Measurements from ENCODE around the gene C2CD4D. TPM values are rescaled to one million over a fixed set of nuclear protein-coding genes. Genes with fewer than 3 reads are reported as not detected.

Gene C2CD4D
- polyA plus RNA-seq, 1 donor (not counting 4 experiments of a cell fraction or from before 2014, with no cell fraction given), result 0.05 TPM

- Histone ChIP-seq H3K9ac (ENCODE audit: control insufficient read depth, extremely low read depth, insufficient read depth, low read length) (no peak overlapping the region), H3K36me3 (ENCODE audit: control insufficient read depth in 2 of 2, extremely low read depth in 1 of 2, insufficient read depth in 2 of 2, low read length in 2 of 2) (no peaks in the 10 kb centered on the region), H3K4me1 (ENCODE audit: control insufficient read depth, extremely low read depth, insufficient read depth, low read length) (peaks cover 17% of the 10 kb centered on the region), H3K4me2 (ENCODE audit: control insufficient read depth, extremely low read depth, insufficient read depth, low read depth, low read length) (no peak overlapping the region), H2AFZ (ENCODE audit: control insufficient read depth, low read length) (no peak overlapping the region), H3K27me3 (ENCODE audit: control insufficient read depth, extremely low read depth, insufficient read depth, low read length) (peaks cover 4% of the 10 kb centered on the region), H3K27ac (ENCODE audit: control insufficient read depth, insufficient read depth, low read length) (no peak overlapping the region), H4K20me1 (ENCODE audit: control insufficient read depth, extremely low read depth, insufficient read depth, low read length) (no peaks in the 10 kb centered on the region), H3K9me3 (ENCODE audit: control insufficient read depth, low read depth, low read length) (no peaks in the 10 kb centered on the region), H3K9me1 (ENCODE audit: control insufficient read depth, extremely low read depth, insufficient read depth, low read length) (no peaks in the 10 kb centered on the region), H3K79me2 (ENCODE audit: control insufficient read depth, insufficient read depth, low read length) (no peaks in the 10 kb centered on the region), H3K4me3 (ENCODE audit: control insufficient read depth in 2 of 3, extremely low read depth in 1 of 3, insufficient read depth in 2 of 3, low read depth in 1 of 3, low read length in 3 of 3) (no peak overlapping the region)
- dilution Hi-C loops (cut with MboI; ENCODE audit: extremely low pct_ligation_motif_present, low sequenced_read_pairs), result no loop called here
- FAIRE-seq (no peak), DNase-seq (ENCODE audit: low read depth, low spot score) (no peak)
- no peak for TF ChIP-seq CTCF (optimal IDR thresholded peaks at IDR 0.05 in 1 of 3, IDR thresholded peaks at IDR 0.05 in 1 of 3, conservative IDR thresholded peaks at IDR 0.05 in 1 of 3; ENCODE audit: extremely low read depth in 1 of 3, insufficient read depth in 2 of 3, low read length in 3 of 3)
- no peak for TF ChIP-seq EZH2 (IDR thresholded peaks at IDR 0.05; ENCODE audit: low read length)
Observed at GRCh38 chr1:151816548-151817352, 22.9 kb downstream of the C2CD4D start.

GRCh38 chr1:151815716-151816327 lies 23.8 kb downstream of the C2CD4D start:
- no peaks in the 10 kb centered on the region for H4K20me1 ChIP-seq (ENCODE audit: control insufficient read depth, extremely low read depth, insufficient read depth, low read length)
- no peak overlapping the region for H3K4me3 ChIP-seq (ENCODE audit: control insufficient read depth in 2 of 3, extremely low read depth in 1 of 3, insufficient read depth in 2 of 3, low read depth in 1 of 3, low read length in 3 of 3)
- FAIRE-seq (no peak), DNase-seq (ENCODE audit: low read depth, low spot score) (no peak)
- dilution Hi-C loops (cut with MboI; ENCODE audit: extremely low pct_ligation_motif_present, low sequenced_read_pairs), result no loop called here
- H3K9ac ChIP-seq (ENCODE audit: control insufficient read depth, extremely low read depth, insufficient read depth, low read length), result no peak overlapping the region
- TF ChIP-seq EZH2 (IDR thresholded peaks at IDR 0.05; ENCODE audit: low read length) (no peak), CTCF (optimal IDR thresholded peaks at IDR 0.05 in 1 of 3, IDR thresholded peaks at IDR 0.05 in 1 of 3, conservative IDR thresholded peaks at IDR 0.05 in 1 of 3; ENCODE audit: extremely low read depth in 1 of 3, insufficient read depth in 2 of 3, low read length in 3 of 3) (no peak)
- H3K9me3 ChIP-seq (ENCODE audit: control insufficient read depth, low read depth, low read length), result no peaks in the 10 kb centered on the region
- no peaks in the 10 kb centered on the region for H3K79me2 ChIP-seq (ENCODE audit: control insufficient read depth, insufficient read depth, low read length)
- H3K9me1 ChIP-seq (ENCODE audit: control insufficient read depth, extremely low read depth, insufficient read depth, low read length), result no peaks in the 10 kb centered on the region
- peaks cover 4% of the 10 kb centered on the region for H3K27me3 ChIP-seq (ENCODE audit: control insufficient read depth, extremely low read depth, insufficient read depth, low read length)
- no peak overlapping the region for H3K4me2 ChIP-seq (ENCODE audit: control insufficient read depth, extremely low read depth, insufficient read depth, low read depth, low read length)
- H3K4me1 ChIP-seq (ENCODE audit: control insufficient read depth, extremely low read depth, insufficient read depth, low read length), result peaks cover 17% of the 10 kb centered on the region
- no peaks in the 10 kb centered on the region for H3K36me3 ChIP-seq (ENCODE audit: control insufficient read depth in 2 of 2, extremely low read depth in 1 of 2, insufficient read depth in 2 of 2, low read length in 2 of 2)
- H2AFZ ChIP-seq (ENCODE audit: control insufficient read depth, low read length), result no peak overlapping the region
- H3K27ac ChIP-seq (ENCODE audit: control insufficient read depth, insufficient read depth, low read length), result no peak overlapping the region
